GM23338 (cell line): Measurements from ENCODE around the gene LRMDA.

ENCODE experiments used
- CREB1 ChIP-seq: fragments of 250-450 bp; sonication (Bioruptor Pico); IDR thresholded peaks from 2 replicates; pipeline ENCODE4 v1.5.0; 2020; ENCODE audit warnings: low read depth, mild to moderate bottlenecking, moderate library complexity
- CTCF ChIP-seq, 2 experiments: fragments of 200-600 bp in 1 of 2; sonication (generic) in 1 of 2; conservative IDR thresholded peaks; 2 replicates each; pipeline versions ENCODE4 v1.5.1 to v1.6.1; 2016 to 2017; ENCODE audit warnings: antibody characterized with exemption in 2 of 2, low read depth in 2 of 2, mild to moderate bottlenecking in 2 of 2, moderate library complexity in 1 of 2
- ETS1 ChIP-seq: IDR thresholded peaks from 2 replicates; pipeline ENCODE4 v1.6.1; 2016; ENCODE audit warnings: antibody characterized with exemption
- EZH2 ChIP-seq: fragments of 200-600 bp; sonication (generic); IDR thresholded peaks from one replicate; pipeline ENCODE4 v1.8.0; 2017; ENCODE audit warnings: antibody characterized with exemption, mild to moderate bottlenecking, low read depth; ENCODE audit not compliant: unreplicated experiment
- EZH2phosphoT487 ChIP-seq: fragments of 200-600 bp; sonication (generic); IDR thresholded peaks from one replicate; pipeline ENCODE4 v1.8.1; 2018; ENCODE audit warnings: antibody characterized with exemption; ENCODE audit not compliant: unreplicated experiment
- JUNB ChIP-seq: IDR thresholded peaks from one replicate; pipeline ENCODE4 v1.6.1; 2016; ENCODE audit warnings: antibody characterized with exemption; ENCODE audit not compliant: unreplicated experiment
- NANOG ChIP-seq: IDR thresholded peaks from 2 replicates; pipeline ENCODE4 v1.6.1; 2016; ENCODE audit warnings: antibody characterized with exemption, borderline replicate concordance
- POLR2AphosphoS5 ChIP-seq: IDR thresholded peaks from 2 replicates; pipeline ENCODE4 v1.6.1; 2016; ENCODE audit warnings: antibody characterized with exemption, low read depth
- REST ChIP-seq: IDR thresholded peaks from one replicate; pipeline ENCODE4 v1.6.1; 2018; ENCODE audit warnings: antibody characterized with exemption; ENCODE audit not compliant: unreplicated experiment
- ZNF114 ChIP-seq: fragments of 250-450 bp; sonication (Bioruptor Pico); IDR thresholded peaks from 2 replicates; pipeline ENCODE4 v1.5.0; 2020; ENCODE audit warnings: mild to moderate bottlenecking, moderate library complexity
- ZNF331 ChIP-seq: fragments of 250-450 bp; sonication (Bioruptor Pico); IDR thresholded peaks from 2 replicates; pipeline ENCODE4 v1.5.0; 2020; ENCODE audit warnings: low read depth, mild to moderate bottlenecking, moderate library complexity

- TF ChIP-seq EZH2 (no peak), EZH2phosphoT487 (no peak), CTCF (conservative IDR thresholded peaks at IDR 0.05; ENCODE audit: low read depth in 2 of 2) (no peak), REST (no peak), POLR2AphosphoS5 (no peak), CREB1 (CRISPR knock-in tag) (no peak), ZNF114 (CRISPR knock-in tag) (no peak), JUNB (no peak), NANOG (no peak), ETS1 (no peak), ZNF331 (CRISPR knock-in tag) (no peak)
These were observed 1010.7 kb downstream of the LRMDA start for GRCh38 chr10:76442113-76442512.
